ENCODE measurements around the gene DPPA2.

The DPPA2 gene

GRCh38 chr3:109328202-109328601 is 11.9 kb upstream of the DPPA2 start:
- TF ChIP-seq CTCF (IDR thresholded peaks at IDR 0.05; ENCODE audit: control insufficient read depth, insufficient read depth, low read depth, low read length, missing control alignments) = no peak
- DNase-seq (ENCODE audit: low read depth) = no peak
- no peak overlapping the region for H3K4me3 ChIP-seq (ENCODE audit: control insufficient read depth, low read depth, low read length)

GRCh38 chr3:109325657-109326056 is 9.3 kb upstream of the DPPA2 start:
- H3K4me3 ChIP-seq (ENCODE audit: control insufficient read depth, low read depth, low read length) = no peak overlapping the region
- no peak for TF ChIP-seq CTCF (IDR thresholded peaks at IDR 0.05; ENCODE audit: control insufficient read depth, insufficient read depth, low read depth, low read length, missing control alignments)

GRCh38 chr3:109325109-109325508 is 8.8 kb upstream of the DPPA2 start:
- no peak overlapping the region for H3K4me3 ChIP-seq (ENCODE audit: control insufficient read depth, low read depth, low read length)
- DNase-seq (ENCODE audit: low read depth) = no peak
- no peak for TF ChIP-seq CTCF (IDR thresholded peaks at IDR 0.05; ENCODE audit: control insufficient read depth, insufficient read depth, low read depth, low read length, missing control alignments)

More at GRCh38 chr3:109325657-109326056, 9.3 kb upstream of the DPPA2 start:
- DNase-seq (ENCODE audit: low read depth) = no peak

- no peak overlapping the region for H3K4me3 ChIP-seq (ENCODE audit: control insufficient read depth, low read depth, low read length)
- no peak for TF ChIP-seq CTCF (IDR thresholded peaks at IDR 0.05; ENCODE audit: control insufficient read depth, insufficient read depth, low read depth, low read length, missing control alignments)
- no peak for DNase-seq (ENCODE audit: low read depth)
Observed at GRCh38 chr3:109313061-109313460, 3.3 kb downstream of the DPPA2 start.

GRCh38 chr3:109297496-109297895 is 18.8 kb downstream of the DPPA2 start:
- no peak for DNase-seq (ENCODE audit: low read depth)
- TF ChIP-seq CTCF (IDR thresholded peaks at IDR 0.05; ENCODE audit: control insufficient read depth, insufficient read depth, low read depth, low read length, missing control alignments) = no peak
- no peak overlapping the region for H3K4me3 ChIP-seq (ENCODE audit: control insufficient read depth, low read depth, low read length)

- no peak overlapping the region for H3K4me3 ChIP-seq (ENCODE audit: control insufficient read depth, low read depth, low read length)
- DNase-seq (ENCODE audit: low read depth) = no peak
- no peak for TF ChIP-seq CTCF (IDR thresholded peaks at IDR 0.05; ENCODE audit: control insufficient read depth, insufficient read depth, low read depth, low read length, missing control alignments)
Observed at GRCh38 chr3:109284071-109284470, 32.2 kb downstream of the DPPA2 start.

- no peak overlapping the region for H3K4me3 ChIP-seq (ENCODE audit: control insufficient read depth, low read depth, low read length)
- no peak for DNase-seq (ENCODE audit: low read depth)
- no peak for TF ChIP-seq CTCF (IDR thresholded peaks at IDR 0.05; ENCODE audit: control insufficient read depth, insufficient read depth, low read depth, low read length, missing control alignments)
Observed at GRCh38 chr3:109278546-109278945, 37.8 kb downstream of the DPPA2 start.
